Endothelial cell of umbilical vein (primary cell): ENCODE measurements around the gene RAB43. TPM values are rescaled to one million over a fixed set of nuclear protein-coding genes. Genes with fewer than 3 reads are reported as not detected.

ENCODE experiments used
- BruUV-seq: library from RNA; stranded (reverse); fragments of 400-500 nt; replicated peaks from 2 replicates; lab custom pipeline; 2021; lab: Mats Ljungman, UMichigan
- CTCF ChIA-PET: fragments of 300-600, 350-600 bp; sonication (Branson Sonifier 250); formaldehyde crosslinking; loops from one replicate; lab custom pipeline; 2021; ENCODE audit warnings: antibody characterized with exemption, inconsistent platforms; lab: Charles Lee
- POLR2A ChIA-PET: fragments of 300-600, 350-600 bp; sonication (Branson Sonifier 250); formaldehyde crosslinking; loops from one replicate; lab custom pipeline; 2021; ENCODE audit warnings: antibody characterized with exemption, inconsistent platforms; lab: Charles Lee
- DNase-seq: peaks from one replicate; pipeline ENCODE4 v3.0.0-alpha.2; 2011; ENCODE audit warnings: low read depth, low spot score
- FAIRE-seq: peaks from 2 replicates; lab custom pipeline; 2011; peaks lifted over from hg19 to GRCh38; lab: Jason Lieb, UNC
- H2AFZ ChIP-seq: 2 replicates; pipeline ENCODE4 v1.6.0; 2012; ENCODE audit warnings: low read depth, low read length, control low read depth, inconsistent platforms
- H3K27ac ChIP-seq: 2 replicates; pipeline ENCODE4 v1.5.1; 2011; ENCODE audit warnings: low read depth, mild to moderate bottlenecking, control low read depth, low read length, moderate library complexity; ENCODE audit not compliant: insufficient read depth
- H3K27me3 ChIP-seq, 2 experiments: 2 replicates each; pipeline versions ENCODE4 v1.6.0 to v1.6.1; 2011; ENCODE audit warnings: low read length in 2 of 2, mixed read lengths in 1 of 2; ENCODE audit not compliant: control insufficient read depth in 2 of 2, insufficient read depth in 2 of 2
- H3K36me3 ChIP-seq, 2 experiments: 2 replicates in 1 of 2; 3 replicates in 1 of 2; pipeline ENCODE4 v1.5.1; 2011; ENCODE audit warnings: low read length in 2 of 2, mild to moderate bottlenecking in 1 of 2, moderate library complexity in 1 of 2; ENCODE audit not compliant: control insufficient read depth in 2 of 2, insufficient read depth in 2 of 2; ENCODE audit errors: extremely low read depth in 1 of 2
- H3K4me1 ChIP-seq: 3 replicates; pipeline ENCODE4 v1.5.1; 2011; ENCODE audit warnings: mild to moderate bottlenecking, low read length; ENCODE audit not compliant: control insufficient read depth, insufficient read depth; ENCODE audit errors: extremely low read depth
- H3K4me2 ChIP-seq: 2 replicates; pipeline ENCODE4 v1.6.1; 2011; ENCODE audit warnings: low read length, control low read depth, mixed read lengths; ENCODE audit not compliant: insufficient read depth
- H3K4me3 ChIP-seq, 3 experiments: fragments of 200-600 bp in 1 of 3; sonication (generic), shearing (Covaris generic) in 1 of 3; replicated peaks in 1 of 3; 2 replicates each; pipeline ENCODE4 v1.5.1; 2011 to 2016; ENCODE audit warnings: control low read depth in 3 of 3, low read length in 3 of 3, mild to moderate bottlenecking in 2 of 3, inconsistent platforms in 1 of 3, low read depth in 1 of 3, moderate library complexity in 1 of 3; ENCODE audit not compliant: insufficient read depth in 1 of 3
- H3K79me2 ChIP-seq: 2 replicates; pipeline ENCODE4 v1.6.0; 2012; ENCODE audit warnings: low read length, inconsistent platforms; ENCODE audit not compliant: control insufficient read depth, insufficient read depth
- H3K9ac ChIP-seq: replicated peaks from 2 replicates; pipeline ENCODE3; 2011; ENCODE audit warnings: low read length, control low read depth; ENCODE audit not compliant: insufficient read depth; ENCODE audit errors: extremely low read depth
- H3K9me1 ChIP-seq: replicated peaks from 3 replicates; pipeline ENCODE4 v1.6.0; 2011; ENCODE audit warnings: mild to moderate bottlenecking, low read length; ENCODE audit not compliant: control insufficient read depth, insufficient read depth; ENCODE audit errors: extremely low read depth
- H3K9me3 ChIP-seq: replicated peaks from 2 replicates; pipeline ENCODE4 v1.5.1; 2012; ENCODE audit warnings: low read length, inconsistent platforms; ENCODE audit not compliant: control insufficient read depth, insufficient read depth
- H4K20me1 ChIP-seq: replicated peaks from 2 replicates; pipeline ENCODE3; 2011; ENCODE audit warnings: mild to moderate bottlenecking, low read length; ENCODE audit not compliant: control insufficient read depth, insufficient read depth; ENCODE audit errors: extremely low read depth
- CTCF ChIP-seq, 2 donors: IDR thresholded peaks; 1 replicate in 1 of 2; 2 replicates in 1 of 2; pipeline ENCODE4 v1.5.1; 2011; ENCODE audit warnings: low read length in 2 of 2, mild to moderate bottlenecking in 2 of 2, moderate library complexity in 2 of 2, control low read depth in 1 of 2, inconsistent platforms in 1 of 2, low read depth in 1 of 2; ENCODE audit not compliant: insufficient read depth in 1 of 2; ENCODE audit errors: extremely low read depth in 1 of 2
- GATA2 ChIP-seq: IDR thresholded peaks from 2 replicates; pipeline ENCODE4 v1.7.0; 2011; ENCODE audit warnings: low read depth, mild to moderate bottlenecking, moderate library complexity, mixed read lengths, low read length; ENCODE audit not compliant: insufficient read length, insufficient read depth
- JUN ChIP-seq: IDR thresholded peaks from 2 replicates; pipeline ENCODE4 v1.6.1; 2011; ENCODE audit warnings: borderline replicate concordance, low read depth; ENCODE audit not compliant: insufficient read length, insufficient read depth
- POLR2A ChIP-seq: IDR thresholded peaks from 2 replicates; pipeline ENCODE4 v1.6.1; 2012; ENCODE audit warnings: low read depth, mild to moderate bottlenecking, control low read depth, low read length
- dilution Hi-C: fragments of 300-500 bp; cut with MboI; formaldehyde crosslinking; loops from one replicate; pipeline ENCODE4 v1.15.0; 2019; ENCODE audit warnings: low sequenced_read_pairs; ENCODE audit not compliant: extremely low pct_ligation_motif_present
- intact Hi-C: fragments of 100-400 bp; cut with micrococcal nuclease; formaldehyde crosslinking; loops from one replicate; pipeline ENCODE4 v1.10.0; 2022
- polyA plus RNA-seq, 4 experiments: library from polyadenylated mRNA; depleted of rRNA in 3 of 4; stranded (reverse) in 3 of 4; unstranded in 1 of 4; fragments of >200 nt; gene quantifications; 2 replicates each; pipeline versions ENCODE4 v1.2.1 to v1.2.3, GENCODE V29; 2011 to 2012; ENCODE audit warnings: missing spikeins in 1 of 4
- total RNA-seq: library from RNA; stranded (reverse); gene quantifications from 2 replicates; pipeline ENCODE4 v1.2.3, GENCODE V29; 2021

RAB43 gene
- total and polyA plus RNA-seq, 2 donors (not counting 3 experiments of a cell fraction or from before 2014, with no cell fraction given), result 18.5 to 31.5 TPM

GRCh38 chr3:129038121-129038855, 83.3 kb downstream of the RAB43 start:
- BruUV-seq, result no TSS peak
- dilution Hi-C loops, result no loop called here
- H3K36me3 ChIP-seq, result no peaks in the 10 kb centered on the region

More at GRCh38 chr3:129038121-129038855, 83.3 kb downstream of the RAB43 start:
- H3K9me1 ChIP-seq, result no peaks in the 10 kb centered on the region
- ChIA-PET POLR2A (interaction anchor here (0.6 kb wide), 1 partner anchor 46 kb away, joined by 4 read pairs; no protein-coding TSS in a partner anchor), CTCF (interaction anchor here (1.4 to 1.6 kb wide), 2 partner anchors 11 to 15 kb away, joined by 6 to 7 read pairs; no protein-coding TSS in a partner anchor)
- H3K4me2 ChIP-seq, result no peak overlapping the region
- TF ChIP-seq CTCF (IDR thresholded peaks at IDR 0.05; ENCODE audit: extremely low read depth in 1 of 2, insufficient read depth in 1 of 2, low read depth in 1 of 2, low read length in 2 of 2) (no peak), POLR2A (no peak), JUN (no peak), GATA2 (no peak)
- no peak overlapping the region for H3K27ac ChIP-seq
- no peak for FAIRE-seq
- no peaks in the 10 kb centered on the region for H3K27me3 ChIP-seq
- no peak overlapping the region for H3K4me3 ChIP-seq
- no peak overlapping the region for H3K9ac ChIP-seq
- no peaks in the 10 kb centered on the region for H3K79me2 ChIP-seq
- intact Hi-C loops, result no loop called here
- H2AFZ ChIP-seq, result no peak overlapping the region
- H3K4me1 ChIP-seq, result no peaks in the 10 kb centered on the region
- DNase-seq, result no peak
- no peaks in the 10 kb centered on the region for H4K20me1 ChIP-seq
- no peaks in the 10 kb centered on the region for H3K9me3 ChIP-seq

Other genes with a start within 250 kb of the RAB43 start
- 56.0 and 65.8 TPM in 2 replicates for gene ACAD9, start 242.2 kb downstream of the RAB43 start, total RNA-seq
- gene ACAD9, start 242.2 kb downstream of the RAB43 start, polyA plus RNA-seq, result 55.2 and 58.6 TPM in 2 replicates
- 0.21 and 0.62 TPM in 2 replicates for gene CFAP92, start 127.7 kb downstream of the RAB43 start, total RNA-seq
- gene CFAP92, start 127.7 kb downstream of the RAB43 start, polyA plus RNA-seq, result 0.04 and 0.10 TPM in 2 replicates
- 0.58 and 0.73 TPM in 2 replicates for gene EFCC1, start 120.5 kb downstream of the RAB43 start, total RNA-seq
- 1.3 and 1.6 TPM in 2 replicates for gene EFCC1, start 120.5 kb downstream of the RAB43 start, polyA plus RNA-seq
- gene GP9, start 61.0 kb downstream of the RAB43 start, total RNA-seq, result not detected in 2 replicates
- gene GP9, start 61.0 kb downstream of the RAB43 start, polyA plus RNA-seq, result not detected in 2 replicates
- gene ISY1, start 39.3 kb upstream of the RAB43 start, total RNA-seq, result 50.6 and 59.4 TPM in 2 replicates
- 50.7 and 65.1 TPM in 2 replicates for gene ISY1, start 39.3 kb upstream of the RAB43 start, polyA plus RNA-seq
- 197 and 205 TPM in 2 replicates for gene CNBP, start 62.1 kb upstream of the RAB43 start, total RNA-seq
- gene CNBP, start 62.1 kb upstream of the RAB43 start, polyA plus RNA-seq, result 152 and 196 TPM in 2 replicates
- gene COPG1, start 127.8 kb upstream of the RAB43 start, total RNA-seq, result 202 and 203 TPM in 2 replicates
- 112 and 113 TPM in 2 replicates for gene COPG1, start 127.8 kb upstream of the RAB43 start, polyA plus RNA-seq
- gene HMCES, start 157.1 kb upstream of the RAB43 start, total RNA-seq, result 38.9 and 40.8 TPM in 2 replicates
- gene HMCES, start 157.1 kb upstream of the RAB43 start, polyA plus RNA-seq, result 21.7 and 30.6 TPM in 2 replicates